GM19023 (cell line): ENCODE results near the gene HOXB3.

Experiments used
- ATAC-seq: cut with Tn5 transposase; IDR thresholded peaks from one replicate; pipeline ENCODE4 v1.9.1; 2021; ENCODE audit warnings: mild to moderate bottlenecking, moderate library complexity; ENCODE audit not compliant: unreplicated experiment

Gene HOXB3

DNA sequence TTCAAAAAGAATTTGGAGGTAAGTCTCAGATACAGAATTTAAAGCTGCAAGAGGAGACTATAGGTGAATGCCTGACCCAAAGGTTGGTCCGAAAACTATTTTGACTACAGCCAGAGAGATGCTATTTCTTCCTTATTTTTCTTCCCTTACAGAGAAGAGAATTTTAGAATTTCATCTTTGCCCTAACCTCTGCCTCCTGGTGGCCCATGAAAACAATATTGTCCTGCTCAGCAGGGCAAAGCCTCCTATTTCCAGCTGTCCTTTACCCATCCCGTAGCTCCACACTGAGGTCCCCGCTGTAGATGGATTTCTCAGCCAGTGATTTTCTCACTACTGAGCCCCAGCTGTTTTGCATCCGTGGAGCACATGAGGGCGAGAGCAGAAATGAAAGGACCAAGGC lies 83.8 kb downstream of the HOXB3 start:
- no peak for ATAC-seq

DNA sequence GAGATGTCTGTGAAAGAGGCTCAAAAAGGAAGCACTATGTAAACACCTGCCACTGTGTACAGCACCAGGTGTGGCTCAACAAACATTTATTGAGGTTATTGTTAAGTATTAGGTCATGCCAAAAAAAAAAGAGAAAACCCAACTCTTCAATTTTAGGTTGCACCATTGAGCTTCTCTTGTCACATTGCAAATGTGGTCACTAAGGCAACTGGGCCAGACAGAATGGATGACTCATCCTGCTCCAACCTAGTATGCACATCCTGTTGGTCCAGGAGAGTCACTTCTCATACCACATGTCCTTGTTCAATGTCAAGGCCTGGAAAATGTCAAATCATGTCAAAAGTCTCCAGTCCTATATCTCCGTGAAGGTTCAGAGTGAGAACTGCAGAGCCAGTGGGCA lies 84.3 kb downstream of the HOXB3 start:
- peak; percentile 76 for ATAC-seq

DNA sequence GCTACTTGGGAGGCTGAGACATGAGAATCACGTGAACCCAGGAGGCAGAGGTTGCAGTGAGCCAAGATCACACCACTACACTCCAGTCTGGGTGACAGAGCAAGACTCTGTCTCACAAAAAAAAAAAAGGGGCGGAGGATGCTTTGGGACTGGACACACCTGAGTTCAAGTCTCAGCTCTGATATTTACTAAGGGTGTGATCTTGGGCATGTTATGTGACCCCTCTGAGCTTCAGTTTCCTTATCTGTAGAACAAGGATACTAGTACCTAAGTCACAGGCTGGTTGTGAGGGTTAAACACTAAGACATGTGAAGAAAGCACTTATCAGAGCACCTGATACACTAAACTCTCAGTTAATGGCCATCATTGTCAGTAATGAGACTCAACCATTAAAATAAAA lies 85.1 kb downstream of the HOXB3 start:
- no peak for ATAC-seq

DNA sequence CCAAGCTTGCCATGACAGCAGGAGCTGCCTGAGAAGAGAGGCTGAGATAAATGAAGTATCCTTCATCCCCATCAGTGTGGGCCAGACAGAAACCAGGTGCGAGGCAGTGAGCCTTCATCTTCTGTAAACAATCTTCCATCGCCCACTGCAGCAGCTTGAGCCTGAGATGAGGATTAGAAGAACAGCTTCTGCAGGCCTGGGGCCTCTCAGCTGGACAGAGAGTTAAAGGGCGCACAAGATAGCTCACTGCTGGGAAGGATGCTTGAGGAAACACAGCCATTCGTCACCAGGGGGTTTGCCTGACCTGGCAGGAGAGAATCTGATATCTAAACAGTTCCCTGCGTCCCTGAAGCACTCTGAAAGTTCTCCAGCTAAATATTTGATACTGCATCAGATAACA lies 86.3 kb downstream of the HOXB3 start:
- ATAC-seq, result no peak

DNA sequence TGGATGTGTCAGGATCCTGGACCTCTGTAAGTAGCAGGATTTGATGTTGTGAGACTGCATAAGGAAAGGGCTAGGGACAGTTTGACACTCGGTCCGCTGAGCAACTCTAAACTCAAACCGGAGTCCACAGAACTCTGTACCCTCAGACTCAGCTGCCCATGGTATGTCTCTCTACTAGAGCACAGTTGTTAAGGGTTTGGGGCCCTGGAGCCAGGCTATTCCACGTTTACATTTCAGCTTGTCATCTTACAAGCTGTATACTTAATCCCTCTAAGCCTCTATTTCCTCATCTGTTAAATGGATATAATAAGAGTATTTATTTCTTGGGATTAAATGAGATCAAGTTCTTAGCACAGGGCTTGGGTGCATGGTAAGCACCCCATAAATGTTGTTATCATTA lies 87.1 kb downstream of the HOXB3 start:
- ATAC-seq, result no peak

DNA sequence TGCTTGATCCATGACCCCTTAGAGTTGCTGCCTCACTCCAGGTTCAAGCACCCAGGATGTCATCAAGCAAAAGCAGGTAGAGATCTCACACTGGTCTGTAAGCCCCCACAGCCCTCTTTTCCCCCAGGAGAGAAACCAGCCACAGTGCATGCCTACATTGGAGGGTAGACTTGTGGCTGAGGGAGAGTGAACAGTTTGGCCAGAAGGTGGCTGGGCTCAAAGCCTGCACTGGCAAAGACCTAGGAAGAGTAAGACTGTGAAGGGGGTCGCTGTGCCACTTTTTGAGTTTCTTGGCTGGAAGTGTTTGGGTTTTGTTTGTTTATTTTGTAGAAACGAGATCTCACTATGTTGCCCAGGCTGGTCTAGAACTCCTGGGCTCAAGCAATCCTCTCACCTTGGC lies 87.7 kb downstream of the HOXB3 start:
- no peak for ATAC-seq

DNA sequence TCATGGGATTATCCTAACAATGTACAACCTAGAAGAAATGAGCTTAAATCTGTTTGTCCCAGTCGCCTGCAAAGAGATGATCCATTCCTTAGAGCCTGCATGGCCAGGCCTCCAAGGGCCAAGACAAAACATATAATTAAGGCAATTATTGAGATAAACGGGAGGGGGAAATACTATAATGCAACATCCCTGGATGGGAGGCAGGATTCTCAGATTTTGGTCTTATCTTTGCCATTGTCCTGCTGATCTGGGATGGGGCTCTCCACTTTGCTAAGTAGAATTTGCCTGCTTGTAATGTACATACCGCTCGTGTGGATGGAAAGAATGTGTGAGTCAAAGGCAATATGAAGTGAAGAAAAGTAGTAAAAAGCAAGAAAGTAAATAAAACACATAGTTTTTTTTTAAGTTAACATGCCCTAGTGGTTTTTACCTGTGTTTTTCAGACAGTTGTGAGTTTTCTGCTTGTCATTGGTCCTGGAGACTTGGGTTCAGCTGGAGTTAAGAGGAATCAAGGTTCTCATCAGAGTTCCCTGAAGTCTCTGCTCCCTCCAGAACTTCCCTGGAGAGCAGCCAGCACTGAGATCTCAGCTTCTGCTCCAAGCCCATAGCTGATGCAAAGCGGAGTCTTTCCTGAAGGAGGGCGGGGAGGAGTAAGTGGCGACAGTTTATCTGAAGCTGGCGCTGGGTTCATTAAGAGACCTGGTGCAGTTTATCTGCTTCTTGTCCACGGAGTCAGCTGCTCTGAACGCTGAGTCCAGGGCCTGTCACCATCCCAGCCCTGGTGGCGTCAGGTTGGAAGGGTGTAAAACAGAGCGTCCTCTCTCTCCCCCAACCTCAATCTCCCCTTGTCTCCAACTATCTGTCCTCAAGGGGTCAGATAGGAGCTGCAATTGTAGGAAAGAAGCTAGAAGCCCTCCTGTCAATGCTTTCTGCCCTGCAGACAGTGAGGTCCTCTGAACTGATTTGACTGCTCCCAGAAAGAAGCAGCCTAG lies 89.3 kb downstream of the HOXB3 start:
- ATAC-seq, result no peak

DNA sequence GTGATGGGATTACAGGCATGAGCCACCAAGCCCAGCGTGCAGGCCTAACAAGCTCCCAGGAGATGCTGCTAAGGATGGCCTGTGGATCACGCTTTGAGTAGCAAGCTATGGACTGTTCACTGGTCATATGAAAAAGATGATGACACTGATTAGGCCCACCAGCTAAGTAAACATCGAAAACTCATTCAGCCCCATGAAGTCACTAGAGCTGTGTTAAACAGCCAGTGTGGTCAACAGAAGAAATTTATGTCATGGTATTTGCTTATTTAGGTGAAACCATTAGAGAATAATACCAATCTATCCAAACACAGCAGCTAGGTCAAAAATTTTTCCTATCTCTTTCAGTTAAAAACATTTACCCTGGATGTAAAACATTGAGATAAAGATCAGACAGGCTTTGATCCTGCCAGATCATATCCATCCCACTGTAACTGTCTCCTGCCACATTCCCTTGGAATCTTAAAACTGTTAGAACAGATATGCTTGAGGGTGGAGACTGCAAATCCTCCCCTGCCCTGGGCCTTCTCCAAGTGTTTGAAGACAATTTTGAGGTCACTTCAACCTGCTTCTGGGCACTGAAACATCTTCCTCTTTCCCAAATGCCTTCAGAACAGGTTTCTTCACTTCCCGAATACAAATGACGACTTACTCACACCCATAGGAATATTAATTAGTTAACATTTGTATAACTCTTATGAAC lies 90.2 kb downstream of the HOXB3 start:
- no peak for ATAC-seq

DNA sequence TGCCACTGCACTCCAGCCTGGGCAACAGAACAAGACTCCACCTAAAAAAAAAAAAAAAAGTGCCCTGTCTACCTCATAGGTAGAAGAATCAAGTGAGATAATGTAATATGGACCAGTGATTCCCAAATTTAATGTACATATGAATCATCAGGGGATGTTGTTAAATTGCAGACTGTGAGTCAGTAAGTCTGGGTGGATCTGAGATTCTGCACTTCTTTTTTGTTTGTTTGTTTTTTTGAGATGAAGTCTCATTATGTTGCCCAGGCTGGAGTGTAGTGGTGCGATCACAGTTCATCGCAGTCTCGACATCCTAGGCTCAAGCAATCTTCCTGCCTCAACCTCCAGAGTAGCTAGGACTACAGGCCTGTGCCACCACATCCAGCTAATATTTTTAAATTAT lies 90.8 kb downstream of the HOXB3 start:
- no peak for ATAC-seq
